ENCODE data around the gene COPZ2. TPM values are rescaled to one million over a fixed set of nuclear protein-coding genes. Genes with fewer than 3 reads are reported as not detected.
"Not testable (repeated sequence)": the region's sequence is repeated elsewhere in the genome, so short reads cannot be mapped to it uniquely, and the experiment has no call there.

COPZ2 gene
- total RNA-seq, 1 donor from 2014 or later = 64.4 TPM

DNA sequence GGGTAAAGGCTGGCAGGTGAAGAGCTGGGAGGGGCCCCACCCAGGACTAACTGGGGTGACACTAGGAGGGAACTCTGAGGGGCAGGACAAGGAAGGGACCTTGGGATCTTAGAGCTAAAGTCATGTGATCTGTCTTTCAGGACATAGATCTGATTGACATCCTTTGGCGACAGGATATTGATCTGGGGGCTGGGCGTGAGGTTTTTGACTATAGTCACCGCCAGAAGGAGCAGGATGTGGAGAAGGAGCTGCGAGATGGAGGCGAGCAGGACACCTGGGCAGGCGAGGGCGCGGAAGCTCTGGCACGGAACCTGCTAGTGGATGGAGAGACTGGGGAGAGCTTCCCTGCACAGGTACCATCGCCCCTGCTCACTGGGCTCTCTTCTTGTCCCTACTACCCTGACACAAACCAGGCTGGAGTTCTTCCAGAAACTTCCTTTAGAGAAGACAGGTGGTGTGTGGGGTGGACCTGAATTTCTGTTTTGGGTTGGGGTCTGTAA, 18.7 kb upstream of the COPZ2 start:
- DNase-seq (ENCODE audit: low spot score) = no peak

DNA sequence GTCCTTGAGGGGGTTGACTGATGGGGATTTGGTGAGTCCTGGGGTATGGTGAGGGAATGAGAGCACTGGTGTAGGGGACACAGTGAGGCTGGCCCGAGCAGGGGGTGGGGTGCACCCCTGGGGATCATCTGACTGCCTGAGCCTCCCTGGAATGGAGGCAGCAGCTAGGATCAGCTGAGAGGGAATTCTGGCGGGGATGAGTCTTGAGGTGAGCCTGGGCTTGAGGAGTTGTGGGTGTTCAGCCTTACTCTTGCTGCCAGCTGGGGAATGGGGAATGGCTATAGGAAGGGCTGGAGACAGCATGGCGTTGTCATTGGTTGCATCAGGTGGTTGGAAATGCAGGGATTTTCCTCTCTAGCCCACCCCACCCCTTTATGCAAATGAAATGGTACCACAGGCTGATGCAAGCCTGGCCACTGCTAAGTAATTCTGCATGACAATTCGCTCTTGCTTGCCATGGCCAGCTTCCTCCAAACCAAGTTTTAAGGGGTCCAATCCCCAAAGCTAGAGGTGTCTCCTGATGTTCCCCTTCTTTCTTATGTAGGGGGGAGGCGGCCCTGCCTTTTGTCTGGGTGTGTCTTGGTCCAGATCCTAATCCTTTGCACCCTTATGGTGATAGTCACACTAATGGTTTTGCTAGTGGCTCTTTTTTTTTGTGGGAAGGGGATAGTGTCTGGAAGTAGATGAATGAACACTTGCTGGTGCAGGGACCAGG, 18.1 kb upstream of the COPZ2 start:
- peak; percentile 47 for DNase-seq (ENCODE audit: low spot score)

DNA sequence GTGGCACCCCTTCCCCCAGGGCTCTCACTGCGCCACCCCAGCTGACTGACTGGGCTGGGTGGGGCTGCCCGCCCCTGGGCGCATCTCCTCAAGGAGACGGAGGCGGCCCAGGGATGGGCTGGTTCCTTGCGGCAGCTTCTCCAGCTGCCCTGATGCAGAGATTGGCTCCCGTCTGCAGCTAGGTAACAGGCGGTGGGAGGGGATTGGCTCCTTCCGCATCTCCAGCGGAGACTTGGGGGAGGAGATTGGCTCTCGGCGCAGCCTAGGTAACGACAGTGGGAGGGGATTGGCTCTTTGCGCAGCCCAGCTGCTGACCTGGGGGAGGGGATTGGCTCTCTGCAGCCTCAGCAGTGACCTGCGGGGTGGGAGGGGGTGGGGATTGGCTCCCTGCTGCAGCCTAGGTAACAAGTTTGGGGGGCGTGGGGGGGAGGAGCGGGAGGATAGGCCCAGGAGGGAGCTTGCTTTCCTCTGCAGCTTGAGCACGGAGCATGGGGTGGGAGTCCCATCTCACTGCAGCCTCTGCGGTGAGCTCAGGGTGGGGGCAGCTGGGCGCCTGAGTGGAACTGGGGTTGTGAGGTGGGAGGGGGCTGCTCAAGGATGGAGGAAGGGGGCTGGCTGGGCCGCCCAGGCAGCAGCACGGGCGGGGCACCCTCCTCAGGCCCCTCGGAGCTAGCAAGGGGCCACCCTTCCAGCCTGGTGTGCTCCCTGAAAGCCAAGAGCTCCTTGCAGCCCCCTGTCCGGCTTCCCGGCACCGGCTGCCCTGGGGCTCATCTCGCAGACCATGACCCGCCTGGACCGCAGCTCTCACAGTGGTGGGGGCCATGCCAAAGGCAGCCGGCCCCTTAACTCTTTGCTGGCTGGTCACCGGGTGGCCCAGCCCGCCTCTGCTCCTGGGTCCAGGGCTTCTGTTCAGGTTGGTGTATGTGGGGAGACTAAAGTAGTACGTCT, 16.9 kb upstream of the COPZ2 start:
- DNase-seq (ENCODE audit: low spot score) = peak; percentile 86

DNA sequence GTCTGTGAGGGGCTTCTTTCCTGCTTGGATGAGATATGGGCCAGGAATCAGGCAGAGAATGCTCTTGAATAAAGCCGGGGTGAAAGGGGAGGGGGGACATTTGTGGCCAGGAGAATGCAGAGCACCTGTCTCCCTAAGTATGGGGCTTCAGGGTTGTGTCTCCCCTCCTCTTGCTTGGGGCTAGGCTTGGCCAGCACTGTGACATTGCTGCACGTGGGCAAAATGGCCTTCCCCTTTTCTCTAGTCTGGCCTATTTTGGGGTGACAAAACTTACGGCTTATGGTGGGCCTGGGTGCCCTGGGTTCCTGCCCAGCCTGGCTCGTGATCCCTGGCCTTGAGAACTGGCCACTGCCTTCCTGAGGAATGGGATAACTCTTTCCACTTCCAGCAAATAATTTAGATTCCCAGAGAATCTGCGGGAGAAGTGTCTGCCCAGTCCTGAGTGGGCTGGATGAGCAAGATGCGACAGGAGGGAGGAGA, 16.2 kb upstream of the COPZ2 start:
- DNase-seq (ENCODE audit: low spot score) = peak; percentile 47

DNA sequence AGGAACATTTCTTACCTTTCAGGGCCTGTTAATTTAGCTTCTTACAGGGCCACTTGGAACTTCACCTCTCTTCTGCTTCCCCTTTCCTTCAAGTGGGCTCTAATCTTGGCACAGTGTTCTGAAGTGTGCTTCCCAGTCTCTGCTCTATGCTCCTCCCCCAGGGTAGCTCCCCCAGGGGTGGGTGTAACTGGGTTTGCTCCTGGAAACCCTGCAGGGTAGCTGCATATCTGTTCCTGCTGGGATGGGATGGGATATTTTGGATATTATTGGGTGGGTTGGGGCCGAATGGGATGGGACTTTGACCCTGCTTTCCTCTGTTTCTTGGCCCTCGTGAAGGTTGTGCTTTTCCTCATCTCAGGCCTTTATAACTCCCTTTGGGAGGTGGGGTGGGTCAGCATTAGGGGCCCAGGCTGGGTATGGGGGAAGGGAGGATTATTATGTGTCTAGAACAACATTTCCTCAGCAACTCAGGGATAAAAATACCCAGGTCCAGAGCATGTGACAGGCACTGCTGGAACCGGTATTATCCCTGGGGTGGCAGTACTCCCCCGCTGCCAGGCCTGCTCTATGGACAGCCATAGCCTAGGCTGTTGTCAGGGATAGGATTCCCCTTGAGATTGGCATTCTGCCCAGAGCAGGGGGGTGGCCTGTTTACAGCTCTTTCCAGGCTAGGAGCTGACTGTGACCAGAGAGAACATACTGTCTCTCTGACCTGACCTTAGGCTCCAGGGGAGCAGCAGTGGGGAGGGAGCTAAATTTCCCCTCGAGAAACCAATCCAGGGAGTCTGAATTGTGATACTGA, 15.6 kb upstream of the COPZ2 start:
- DNase-seq (ENCODE audit: low spot score) = peak; percentile 88

DNA sequence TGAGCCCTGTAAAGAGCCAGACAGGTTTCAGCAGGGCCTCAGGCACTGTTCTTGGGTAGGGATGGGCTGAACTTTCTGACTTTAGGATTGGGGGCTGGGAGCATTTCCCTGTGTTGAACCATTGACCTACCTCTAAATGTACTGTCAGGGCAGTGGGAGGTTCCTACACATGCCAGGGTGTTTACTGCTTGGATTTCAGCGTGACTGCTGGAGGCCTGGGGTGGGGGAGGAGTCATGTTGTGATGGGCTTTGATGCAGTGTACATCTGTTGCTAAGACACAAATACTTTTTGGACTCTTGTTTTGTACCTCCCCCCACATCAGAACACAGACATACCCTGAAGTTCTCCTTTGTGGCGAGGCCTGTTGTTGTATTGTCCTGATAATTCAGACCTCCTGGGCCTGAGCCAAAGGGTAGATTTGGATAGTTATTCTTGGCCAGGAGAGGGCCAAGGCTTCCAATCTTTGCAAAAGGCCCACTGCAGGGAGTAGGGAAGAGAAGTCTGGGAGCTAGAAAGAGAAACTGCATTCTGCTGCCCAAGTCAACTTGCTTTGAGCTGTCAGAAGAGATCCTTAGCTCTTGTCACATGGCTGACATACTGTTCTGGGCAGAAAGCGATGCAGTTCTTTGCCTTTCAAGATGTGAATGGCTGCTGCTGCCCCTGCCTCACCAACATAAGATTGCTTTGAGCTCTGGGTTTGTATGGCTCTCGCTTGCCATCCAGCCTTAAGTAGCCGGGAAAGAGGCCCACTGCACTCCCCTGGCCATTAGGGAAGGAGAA, 14.3 kb upstream of the COPZ2 start:
- peak; percentile 86 for DNase-seq (ENCODE audit: low spot score)

DNA sequence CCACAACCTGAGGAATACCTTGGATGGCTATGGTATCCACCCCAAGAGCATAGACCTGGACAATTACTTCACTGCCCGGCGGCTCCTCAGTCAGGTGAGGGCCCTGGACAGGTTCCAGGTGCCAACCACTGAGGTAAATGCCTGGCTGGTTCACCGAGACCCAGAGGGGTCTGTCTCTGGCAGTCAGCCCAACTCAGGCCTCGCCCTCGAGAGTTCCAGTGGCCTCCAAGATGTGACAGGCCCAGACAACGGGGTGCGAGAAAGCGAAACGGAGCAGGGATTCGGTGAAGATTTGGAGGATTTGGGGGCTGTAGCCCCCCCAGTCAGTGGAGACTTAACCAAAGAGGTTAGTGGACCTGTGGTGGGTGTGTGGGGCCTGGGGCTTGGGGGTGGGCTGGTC, 13.7 kb upstream of the COPZ2 start:
- DNase-seq (ENCODE audit: low spot score) = peak; percentile 83

DNA sequence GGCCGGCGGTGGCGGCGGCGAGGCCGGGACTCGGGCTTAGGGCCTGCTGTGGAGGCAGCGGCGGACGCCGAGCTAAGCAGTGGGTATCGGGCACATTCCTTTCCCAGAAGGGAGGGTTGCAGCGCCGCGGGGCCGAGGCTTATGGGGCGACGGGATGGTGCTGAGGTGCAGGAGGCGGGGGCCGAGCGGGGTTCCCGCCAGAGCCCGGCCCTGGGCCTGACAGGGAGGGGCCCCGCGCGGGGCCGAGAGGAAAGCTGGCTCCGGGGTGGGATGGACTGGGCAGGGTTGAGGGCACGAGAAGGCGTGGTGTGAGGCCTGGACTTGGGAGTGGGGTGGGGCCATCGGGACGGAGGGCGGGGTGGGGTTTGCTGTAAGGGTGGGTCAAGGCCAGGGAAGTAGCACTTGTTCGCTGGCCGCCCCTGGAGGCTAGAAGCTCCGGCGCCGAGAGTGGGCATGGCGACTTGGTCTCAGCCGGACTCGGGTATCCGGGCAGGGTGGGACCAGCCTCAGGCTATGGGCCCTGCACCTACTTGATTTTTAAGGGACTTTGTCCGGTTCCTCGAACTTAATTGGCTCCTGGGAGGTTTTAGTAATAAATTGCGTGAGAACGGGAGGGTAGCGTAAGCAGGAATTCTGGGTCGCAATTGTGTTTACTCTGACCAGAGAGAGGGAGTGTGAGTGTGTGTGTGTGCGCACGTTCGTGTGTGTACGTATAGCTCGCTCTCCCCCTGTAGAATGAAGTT, 11.0 kb upstream of the COPZ2 start:
- DNase-seq (ENCODE audit: low spot score) = peak; percentile 97

DNA sequence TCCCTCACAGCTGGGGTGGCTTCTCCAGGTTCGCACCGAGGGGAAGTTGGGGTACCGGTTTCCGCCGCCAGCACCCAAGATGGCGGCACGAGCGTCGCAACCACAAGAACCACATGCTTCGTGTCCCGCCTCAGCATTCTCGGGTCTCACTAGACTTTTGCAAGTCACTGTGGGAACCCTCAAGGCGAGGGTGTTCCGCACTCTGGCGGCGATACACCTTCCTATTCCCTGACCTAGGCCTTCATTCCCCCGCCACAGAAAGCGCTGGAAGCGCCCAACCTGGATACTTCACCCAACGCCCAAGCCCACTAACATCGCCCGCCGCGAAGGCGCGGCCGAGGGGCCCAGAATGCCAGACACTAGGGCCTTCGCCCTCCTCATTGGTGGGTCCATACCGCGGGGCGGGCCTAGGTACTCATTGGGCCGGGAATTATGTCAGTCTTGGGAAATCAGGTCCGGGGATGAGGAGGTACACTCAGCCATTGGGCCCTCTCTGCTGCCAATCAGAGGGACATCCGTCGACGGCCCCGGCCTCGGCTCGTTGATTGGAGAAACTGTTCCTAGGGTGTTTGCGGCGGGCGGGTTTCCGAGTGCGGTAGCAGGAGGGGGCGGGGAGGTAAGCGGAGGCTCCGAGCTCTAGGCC, 10.3 kb upstream of the COPZ2 start, which contains the start of gene NFE2L1:
TSS of gene NFE2L1 (plus strand) at position 619 of the 643 bp plus-strand sequence. CDS start 2,760 bp downstream, outside the sequence.
- DNase-seq (ENCODE audit: low spot score) = peak; percentile 99

DNA sequence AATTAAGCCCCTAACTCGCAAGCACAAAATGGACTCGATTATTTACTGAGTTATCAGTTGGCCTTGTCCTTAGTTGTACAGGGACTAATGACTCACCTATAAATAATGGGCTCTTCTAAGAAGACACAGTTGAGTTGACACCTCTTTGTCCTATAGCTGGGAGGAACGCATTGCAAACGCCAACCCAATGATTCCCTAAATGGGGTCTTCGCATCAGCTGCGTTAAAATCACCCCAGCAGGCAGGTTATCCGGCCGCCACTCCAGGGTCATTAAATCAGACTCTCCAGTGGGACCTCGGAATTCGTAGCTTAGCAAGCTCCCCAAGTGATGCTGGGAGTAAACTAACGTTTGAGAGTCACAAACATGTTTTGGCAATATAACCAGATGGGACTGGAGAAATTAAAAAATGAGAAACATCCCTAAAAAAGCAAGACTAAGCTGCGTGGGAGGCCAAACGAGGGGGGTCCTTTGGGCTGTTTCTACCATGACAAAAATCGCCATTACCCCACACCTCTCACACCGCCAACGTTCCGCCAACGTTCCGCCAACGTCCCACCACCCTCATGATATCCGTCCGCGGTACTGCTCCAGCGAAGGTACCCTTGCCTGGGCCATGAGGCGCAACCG, 9.6 kb upstream of the COPZ2 start:
- peak; percentile 30 for DNase-seq (ENCODE audit: low spot score)

DNA sequence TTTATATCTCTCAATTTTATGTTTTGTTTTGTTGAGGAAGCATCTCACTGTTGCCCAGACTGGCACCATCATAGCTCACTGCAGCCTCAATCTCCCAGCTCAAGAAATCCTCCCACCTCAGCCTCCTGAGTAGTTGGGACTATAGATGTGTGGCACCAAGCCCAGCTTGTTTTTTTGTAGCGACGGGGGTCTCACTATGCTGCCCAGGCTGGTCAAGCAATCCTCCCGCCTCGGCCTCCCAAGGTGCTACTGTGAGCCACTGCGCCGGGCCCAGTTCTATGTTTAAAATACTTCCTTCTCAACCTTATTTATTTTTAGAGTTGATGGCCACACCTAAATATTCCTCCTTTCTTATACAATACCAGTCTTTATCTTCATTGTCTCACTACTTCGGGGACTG, 8.7 kb upstream of the COPZ2 start:
- DNase-seq (ENCODE audit: low spot score) = peak; percentile 24

DNA sequence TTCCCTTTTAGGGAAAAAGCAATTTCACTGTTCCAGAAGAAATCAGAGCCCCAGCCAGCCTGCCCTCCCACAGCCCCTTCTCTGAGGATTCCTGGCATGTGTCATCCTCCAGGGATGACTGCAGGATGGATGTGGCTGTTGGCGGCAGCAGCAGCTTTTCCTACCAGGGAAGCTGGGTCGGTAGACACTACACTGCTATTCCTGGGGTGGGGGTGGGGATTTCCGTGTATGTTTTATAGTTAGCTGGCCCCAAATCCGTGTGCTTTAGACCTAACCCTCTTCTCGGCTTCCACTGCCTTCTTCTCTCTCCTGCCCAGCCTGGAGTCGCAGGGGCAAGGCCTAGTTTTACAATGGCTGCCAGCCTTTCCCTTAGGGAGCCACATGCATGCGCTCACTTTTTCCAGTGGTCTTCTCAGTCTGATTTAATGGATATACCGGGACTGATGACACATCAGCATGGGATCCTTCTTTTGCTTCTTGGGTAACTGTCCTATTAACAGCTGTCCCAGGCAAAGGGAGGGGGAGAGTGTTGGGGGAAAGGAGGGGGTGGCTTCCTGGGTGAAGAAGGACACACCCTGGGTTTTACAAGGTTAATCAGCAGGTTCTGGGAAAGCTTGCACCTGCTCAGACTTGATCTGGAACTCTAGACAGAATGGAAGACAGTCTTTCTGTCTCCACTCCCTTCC, 7.9 kb upstream of the COPZ2 start:
- peak; percentile 45 for DNase-seq (ENCODE audit: low spot score)

DNA sequence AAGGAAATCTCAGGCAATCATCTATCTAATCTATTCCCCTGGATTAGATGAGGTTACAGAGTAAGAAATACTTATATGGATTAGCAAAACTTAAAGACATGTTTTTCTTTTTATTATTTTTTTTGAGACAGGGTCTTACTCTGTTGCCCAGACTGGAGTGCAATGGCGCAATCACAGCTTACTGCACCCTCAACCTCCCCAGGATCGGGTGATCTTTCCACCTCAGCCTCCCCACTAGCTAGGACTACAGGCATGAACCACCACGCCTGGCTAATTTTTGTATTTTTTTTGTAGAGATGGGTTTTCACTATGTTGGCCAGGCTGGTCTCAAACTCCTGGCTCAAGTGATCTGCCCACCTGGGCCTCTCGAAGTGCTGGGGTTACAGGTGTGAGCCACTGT, 7.3 kb upstream of the COPZ2 start:
- peak; percentile 16 for DNase-seq (ENCODE audit: low spot score)

DNA sequence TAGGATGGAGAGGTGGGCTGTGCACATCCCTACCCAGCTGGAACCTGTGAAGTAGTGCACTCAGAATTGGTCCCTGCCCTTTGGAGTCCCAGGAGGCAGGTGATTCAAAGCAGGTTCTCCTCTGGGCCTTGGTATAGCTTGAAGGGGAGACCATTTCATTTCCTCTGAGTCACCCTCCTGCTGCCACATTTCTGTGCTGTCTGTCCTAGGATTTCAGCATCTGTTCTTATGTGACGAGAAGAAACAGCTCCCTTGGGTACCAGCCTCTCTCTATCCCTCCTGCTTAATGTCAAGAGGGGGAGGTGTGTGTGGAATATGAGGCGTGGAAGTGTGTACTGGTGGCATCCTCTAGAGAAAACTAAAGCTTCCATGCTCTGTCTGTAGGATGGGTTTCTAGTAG, 5.6 kb upstream of the COPZ2 start:
- DNase-seq (ENCODE audit: low spot score) = no peak

DNA sequence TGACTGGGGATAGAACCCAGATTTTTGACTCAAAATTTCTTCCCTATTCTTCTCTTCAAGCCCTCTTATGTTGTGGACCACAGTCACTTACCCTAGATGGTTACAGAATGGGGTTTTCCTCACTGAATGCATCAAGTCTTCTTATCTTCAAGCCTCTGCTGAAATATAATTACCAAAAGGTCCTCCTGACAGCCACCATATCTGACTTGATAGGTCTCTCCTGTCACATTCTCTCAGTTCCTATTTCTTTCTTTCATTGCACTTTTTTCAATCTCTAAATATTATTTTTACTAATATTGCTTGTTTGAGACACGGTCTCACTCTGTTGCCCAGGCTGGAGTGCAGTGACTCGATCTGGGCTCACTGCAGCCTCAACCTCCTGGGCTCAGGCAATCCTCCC, 1.1 kb upstream of the COPZ2 start:
- no peak for DNase-seq (ENCODE audit: low spot score)

DNA sequence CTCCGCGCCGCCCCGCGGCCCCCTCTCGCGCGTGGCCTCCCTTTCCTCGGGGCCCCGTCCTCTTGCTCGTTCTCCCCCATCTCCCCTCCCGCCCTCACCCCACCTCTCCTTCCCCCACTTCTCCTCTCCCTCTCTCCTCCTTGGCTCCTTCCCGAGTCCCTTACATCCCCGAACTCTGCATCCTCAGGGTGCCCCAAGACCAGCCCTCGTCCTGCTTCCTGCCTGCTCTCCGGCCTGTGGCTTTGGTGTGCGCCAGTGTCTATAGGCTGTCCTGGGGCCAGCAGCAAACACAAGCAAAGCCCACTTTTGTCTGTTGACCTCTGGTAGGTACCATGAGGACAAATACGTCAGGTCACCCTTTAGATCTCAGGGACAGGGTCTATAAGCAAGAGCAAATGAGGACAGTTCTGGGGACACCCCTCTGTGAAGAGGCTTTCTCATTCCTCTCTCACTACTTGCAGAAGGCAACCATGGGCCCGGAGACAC, 284 bp upstream of the COPZ2 start:
- no peak for DNase-seq (ENCODE audit: low spot score)

DNA sequence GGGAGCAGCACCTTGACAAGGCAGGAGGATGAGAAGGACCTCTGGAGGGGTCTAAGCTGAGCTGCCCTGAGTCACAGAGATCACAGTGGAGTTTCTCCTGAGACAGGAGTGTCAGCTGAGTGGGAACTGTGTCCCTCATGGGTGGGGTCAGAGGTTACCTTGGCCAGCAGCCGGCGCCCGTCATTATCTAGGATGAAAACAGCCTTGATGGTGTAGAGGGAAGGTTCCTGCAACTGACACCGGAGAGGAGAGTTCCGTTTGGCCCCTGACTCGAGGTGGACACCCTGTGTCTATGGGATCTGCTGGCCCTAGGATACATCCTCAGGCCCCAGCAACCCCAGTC, 933 bp downstream of the COPZ2 start:
- no peak for DNase-seq (ENCODE audit: low spot score)

DNA sequence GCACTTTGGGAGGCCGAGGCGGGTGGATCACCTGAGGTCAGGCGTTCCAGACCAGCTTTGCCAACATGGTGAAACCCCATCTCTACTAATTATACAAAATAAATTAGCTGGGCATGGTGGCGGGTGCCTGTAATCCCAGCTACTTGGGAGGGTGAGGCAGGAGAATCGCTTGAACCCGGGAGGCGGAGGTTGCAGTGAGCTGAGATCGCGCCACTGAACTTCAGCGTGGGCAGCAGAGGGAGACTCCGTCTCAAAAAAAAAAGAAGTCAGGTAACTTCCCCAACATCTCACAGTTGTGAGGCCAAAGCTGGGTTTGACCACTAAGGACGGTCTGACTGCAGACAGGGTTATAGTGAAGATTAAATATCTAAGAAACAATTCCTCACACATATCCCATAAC, 2.9 kb downstream of the COPZ2 start:
- DNase-seq (ENCODE audit: low spot score) = not testable (repeated sequence)
